Lung (tissue), 12 donors: Measurements from ENCODE around the gene A3GALT2. TPM values are rescaled to one million over a fixed set of nuclear protein-coding genes. Genes with fewer than 3 reads are reported as not detected.

ENCODE experiments used
- ATAC-seq: fragments of 200-7000 bp; cut with Tn5 transposase; one replicate; pipeline ENCODE4 v1.9.1; 2020; ENCODE audit warnings: moderate number of reproducible peaks; ENCODE audit not compliant: insufficient read depth, low FRiP score
- DNase-seq, 3 donors: peaks; one replicate each; pipeline ENCODE4 v3.0.0-alpha.2; 2013 to 2017
- H3K27ac ChIP-seq, 2 donors: one replicate each; pipeline ENCODE4 v1.5.1; 2013; ENCODE audit warnings: mild to moderate bottlenecking in 2 of 2, moderate library complexity in 2 of 2, control low read depth in 1 of 2, inconsistent platforms in 1 of 2, low read depth in 1 of 2, low read length in 1 of 2
- H3K27me3 ChIP-seq, 3 donors: one replicate each; pipeline ENCODE4 v1.5.1; 2013; ENCODE audit warnings: low read length in 2 of 3; ENCODE audit not compliant: control insufficient read depth in 3 of 3, insufficient read depth in 3 of 3
- H3K36me3 ChIP-seq, 4 donors: one replicate each; pipeline ENCODE4 v1.5.1; 2013; ENCODE audit warnings: low read length in 4 of 4, mild to moderate bottlenecking in 1 of 4, moderate library complexity in 1 of 4; ENCODE audit not compliant: control insufficient read depth in 4 of 4, insufficient read depth in 4 of 4
- H3K4me1 ChIP-seq, 5 donors: one replicate each; pipeline ENCODE4 v1.5.1; 2013; ENCODE audit warnings: low read length in 5 of 5, mild to moderate bottlenecking in 2 of 5, moderate library complexity in 1 of 5; ENCODE audit not compliant: control insufficient read depth in 5 of 5, insufficient read depth in 5 of 5
- H3K4me3 ChIP-seq: one replicate; pipeline ENCODE4 v1.5.1; 2013; ENCODE audit warnings: mild to moderate bottlenecking, control low read depth, moderate library complexity
- H3K9ac ChIP-seq, 2 donors: one replicate each; pipeline ENCODE4 v1.5.1; 2013; ENCODE audit warnings: low read length in 2 of 2, control low read depth in 1 of 2; ENCODE audit not compliant: insufficient read depth in 1 of 2
- H3K9me3 ChIP-seq, 4 donors: one replicate each; pipeline ENCODE4 v1.5.1; 2013; ENCODE audit warnings: low read length in 3 of 4, mild to moderate bottlenecking in 1 of 4, moderate library complexity in 1 of 4; ENCODE audit not compliant: control insufficient read depth in 4 of 4, insufficient read depth in 3 of 4
- CTCF ChIP-seq: IDR thresholded peaks from 2 replicates; pipeline ENCODE4 v1.5.1; 2012; ENCODE audit warnings: mild to moderate bottlenecking; ENCODE audit errors: control extremely low read depth, extremely low read depth
- WGBS, 2 donors: extraction: QIAGEN DNeasy Blood & Tissue Kit; methylation state at CpG; one replicate each; pipeline ENCODE4 v1.1.7; 2013; 5-methylcytosine and 5-hydroxymethylcytosine counted together
- polyA plus RNA-seq, 2 donors: library from polyadenylated mRNA; stranded (reverse); fragments of 200-250 nt; gene quantifications; one replicate each; pipeline ENCODE4 v1.2.1, GENCODE V29; 2013
- total RNA-seq, 2 donors: library from RNA; depleted of rRNA in 1 of 2; stranded (reverse); fragments of >200 nt in 1 of 2; gene quantifications; one replicate each; pipeline ENCODE4 v1.2.1, GENCODE V29; 2014 to 2021
- donor health status: control.
- donor health status: control.
- donor health status: Bipolar disorder and iron deficiency.
- donor health status: healthy.
- donor health status: DM: yes; HTN: yes; CAD: no.

A3GALT2 gene
- total and polyA plus RNA-seq, 4 donors: 0.07 to 0.28 TPM; not detected in 2

DNA sequence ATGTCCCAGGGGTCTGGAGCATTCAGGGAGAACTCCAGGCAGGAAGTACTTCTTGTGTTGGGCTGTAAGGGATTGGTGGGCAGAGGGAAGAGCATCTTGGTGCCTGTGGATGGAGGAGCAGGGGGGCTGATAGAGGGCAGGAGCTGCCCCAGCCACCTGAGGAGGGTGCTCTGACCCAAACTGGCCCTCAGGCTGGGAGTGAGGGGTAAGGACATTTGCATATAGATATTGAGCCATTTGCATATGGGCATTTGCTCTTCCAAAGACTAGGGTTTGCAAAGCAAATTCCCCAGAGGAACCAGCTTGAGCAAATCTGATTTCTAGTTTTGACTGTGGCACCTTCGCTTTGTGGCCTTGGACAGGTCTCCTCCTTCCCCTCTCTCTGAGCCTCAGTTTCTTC is 46.5 kb downstream of the A3GALT2 start:
- ATAC-seq (no peak), DNase-seq (no peak)
- Histone ChIP-seq H3K9me3 (no peaks in the 10 kb centered on the region), H3K27me3 (no peaks in the 10 kb centered on the region), H3K36me3 (peaks cover 3 to 34% (median 23%) of the 10 kb centered on the region in 4 donors), H3K27ac (no peak overlapping the region), H3K4me1 (peaks cover 0 to 4% (median 0%) of the 10 kb centered on the region in 5 donors), H3K9ac (no peak overlapping the region), H3K4me3 (no peak overlapping the region)
- no peak for TF ChIP-seq CTCF
- 95% methylated on average over 1 of the region's 1 CpG for WGBS, 2 donors

- Histone ChIP-seq H3K9me3 (no peaks in the 10 kb centered on the region), H3K9ac (no peak overlapping the region), H3K27ac (no peak overlapping the region), H3K4me3 (no peak overlapping the region), H3K4me1 (peaks cover 0 to 5% (median 0%) of the 10 kb centered on the region in 5 donors), H3K27me3 (no peaks in the 10 kb centered on the region), H3K36me3 (peaks cover 3 to 31% (median 24%) of the 10 kb centered on the region in 4 donors)
- DNase-seq: no peak
- WGBS, 2 donors: 83 to 85% methylated on average over 7 of the region's 7 CpGs
- no peak for ATAC-seq
- TF ChIP-seq CTCF: no peak
These were observed 46.9 kb downstream of the A3GALT2 start for GRCh38 chr1:33273961-33274371.

GRCh38 chr1:33273406-33273805 is 47.5 kb downstream of the A3GALT2 start:
- DNase-seq (no peak), ATAC-seq (no peak)
- Histone ChIP-seq H3K36me3 (peaks cover 3 to 27% (median 22%) of the 10 kb centered on the region in 4 donors), H3K4me1 (peaks cover 0 to 10% (median 0%) of the 10 kb centered on the region in 5 donors), H3K27me3 (no peaks in the 10 kb centered on the region), H3K9me3 (no peaks in the 10 kb centered on the region), H3K27ac (no peak overlapping the region), H3K4me3 (no peak overlapping the region), H3K9ac (no peak overlapping the region)
- no peak for TF ChIP-seq CTCF
- WGBS, 2 donors: 89 to 93% methylated on average over 3 of the region's 3 CpGs

GRCh38 chr1:33272930-33273329 is 48.0 kb downstream of the A3GALT2 start:
- no peaks in the 10 kb centered on the region for H3K9me3 ChIP-seq
- peaks cover 0 to 12% (median 0%) of the 10 kb centered on the region in 5 donors for H3K4me1 ChIP-seq
- peaks cover 3 to 27% (median 22%) of the 10 kb centered on the region in 4 donors for H3K36me3 ChIP-seq
- H3K27me3 ChIP-seq: no peaks in the 10 kb centered on the region
- H3K4me3 ChIP-seq: no peak overlapping the region
- ATAC-seq: no peak
- WGBS, 2 donors: 81 to 85% methylated on average over 1 of the region's 1 CpG
- no peak overlapping the region for H3K27ac ChIP-seq
- DNase-seq: no peak
- no peak overlapping the region for H3K9ac ChIP-seq
- no peak for TF ChIP-seq CTCF
